GM06990 (cell line): ENCODE data around the gene CHST14.

Source experiments
- DNase-seq: peaks from one replicate; pipeline ENCODE4 v3.0.0-alpha.2; 2011; ENCODE audit not compliant: insufficient read length; ENCODE audit errors: extremely low read depth
- H3K27me3 ChIP-seq: replicated peaks from 2 replicates; pipeline ENCODE4 v1.6.0; 2011; ENCODE audit warnings: low read length; ENCODE audit not compliant: control insufficient read depth, insufficient read depth
- H3K36me3 ChIP-seq: 2 replicates; pipeline ENCODE4 v1.5.1; 2011; ENCODE audit warnings: low read length; ENCODE audit not compliant: control insufficient read depth, insufficient read depth
- H3K4me3 ChIP-seq: replicated peaks from 2 replicates; pipeline ENCODE4 v1.5.1; 2011; ENCODE audit warnings: low read depth, mild to moderate bottlenecking, control low read depth, low read length
- TF ChIP-seq, protein P1 (sequence below): IDR thresholded peaks from 2 replicates; pipeline ENCODE4 v1.5.1; 2011; ENCODE audit warnings: low read length, control low read depth, mild to moderate bottlenecking, inconsistent platforms; ENCODE audit not compliant: insufficient read depth, poor library complexity, severe bottlenecking

CHST14 gene

DNA sequence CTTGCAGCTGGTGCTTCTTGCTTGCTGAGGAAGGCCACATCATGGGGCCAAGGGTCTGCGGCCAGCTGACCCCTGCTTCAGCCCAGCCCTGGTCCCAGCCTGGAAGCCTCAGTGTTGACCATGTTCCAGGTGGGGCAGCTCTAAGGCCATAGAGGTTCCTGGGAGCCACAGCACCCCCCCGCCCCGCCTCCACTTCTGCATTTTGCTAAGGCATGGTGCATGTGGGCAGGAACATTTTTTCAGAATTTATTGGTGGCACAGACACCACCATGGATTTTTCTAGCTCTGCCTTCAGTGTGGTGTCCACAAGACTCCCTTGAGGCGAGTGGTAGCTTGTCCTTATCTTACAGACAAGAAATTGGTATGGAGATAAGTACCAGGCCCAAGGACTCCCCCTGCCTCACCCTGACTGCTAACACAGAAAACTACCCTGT, 1.9 kb upstream of the CHST14 start:
- Histone ChIP-seq H3K36me3 (peaks cover 6% of the 10 kb centered on the region), H3K4me3 (no peak overlapping the region), H3K27me3 (no peaks in the 10 kb centered on the region)
- no peak for DNase-seq
- TF ChIP-seq, protein P1, sequence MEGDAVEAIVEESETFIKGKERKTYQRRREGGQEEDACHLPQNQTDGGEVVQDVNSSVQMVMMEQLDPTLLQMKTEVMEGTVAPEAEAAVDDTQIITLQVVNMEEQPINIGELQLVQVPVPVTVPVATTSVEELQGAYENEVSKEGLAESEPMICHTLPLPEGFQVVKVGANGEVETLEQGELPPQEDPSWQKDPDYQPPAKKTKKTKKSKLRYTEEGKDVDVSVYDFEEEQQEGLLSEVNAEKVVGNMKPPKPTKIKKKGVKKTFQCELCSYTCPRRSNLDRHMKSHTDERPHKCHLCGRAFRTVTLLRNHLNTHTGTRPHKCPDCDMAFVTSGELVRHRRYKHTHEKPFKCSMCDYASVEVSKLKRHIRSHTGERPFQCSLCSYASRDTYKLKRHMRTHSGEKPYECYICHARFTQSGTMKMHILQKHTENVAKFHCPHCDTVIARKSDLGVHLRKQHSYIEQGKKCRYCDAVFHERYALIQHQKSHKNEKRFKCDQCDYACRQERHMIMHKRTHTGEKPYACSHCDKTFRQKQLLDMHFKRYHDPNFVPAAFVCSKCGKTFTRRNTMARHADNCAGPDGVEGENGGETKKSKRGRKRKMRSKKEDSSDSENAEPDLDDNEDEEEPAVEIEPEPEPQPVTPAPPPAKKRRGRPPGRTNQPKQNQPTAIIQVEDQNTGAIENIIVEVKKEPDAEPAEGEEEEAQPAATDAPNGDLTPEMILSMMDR, result no peak

DNA sequence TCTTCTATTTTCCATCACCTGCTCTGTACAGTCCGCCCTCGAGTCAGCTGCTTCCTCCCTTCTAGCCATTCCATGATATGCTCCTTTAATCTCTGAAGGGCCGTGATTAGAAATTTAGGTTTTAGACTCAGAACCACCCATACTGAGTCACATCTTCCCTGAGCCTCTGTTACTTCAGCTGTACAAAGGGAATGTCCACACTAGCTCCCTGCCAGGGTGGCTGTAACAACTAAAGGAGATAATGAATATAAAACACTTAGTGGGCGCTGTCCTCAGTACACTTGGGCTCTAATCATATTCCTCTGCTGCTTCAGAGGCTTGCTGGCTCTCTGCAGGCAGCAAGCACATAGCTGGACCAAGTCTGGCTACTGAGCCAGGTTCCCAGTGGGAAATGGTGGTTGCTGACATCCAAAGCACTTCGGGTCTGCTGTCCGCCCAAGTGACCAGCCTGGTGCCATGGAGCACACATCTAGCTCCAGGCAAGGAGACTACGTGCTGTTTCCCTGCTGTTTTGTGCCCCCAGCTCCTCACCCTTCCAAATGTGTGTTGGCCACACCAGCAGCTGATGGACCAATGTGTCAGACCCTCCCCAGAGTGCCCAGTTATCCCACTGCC, 901 bp upstream of the CHST14 start:
- TF ChIP-seq, protein P1, result no peak
- DNase-seq, result no peak
- peaks cover 4% of the 10 kb centered on the region for H3K36me3 ChIP-seq
- no peak overlapping the region for H3K4me3 ChIP-seq
- no peaks in the 10 kb centered on the region for H3K27me3 ChIP-seq

DNA sequence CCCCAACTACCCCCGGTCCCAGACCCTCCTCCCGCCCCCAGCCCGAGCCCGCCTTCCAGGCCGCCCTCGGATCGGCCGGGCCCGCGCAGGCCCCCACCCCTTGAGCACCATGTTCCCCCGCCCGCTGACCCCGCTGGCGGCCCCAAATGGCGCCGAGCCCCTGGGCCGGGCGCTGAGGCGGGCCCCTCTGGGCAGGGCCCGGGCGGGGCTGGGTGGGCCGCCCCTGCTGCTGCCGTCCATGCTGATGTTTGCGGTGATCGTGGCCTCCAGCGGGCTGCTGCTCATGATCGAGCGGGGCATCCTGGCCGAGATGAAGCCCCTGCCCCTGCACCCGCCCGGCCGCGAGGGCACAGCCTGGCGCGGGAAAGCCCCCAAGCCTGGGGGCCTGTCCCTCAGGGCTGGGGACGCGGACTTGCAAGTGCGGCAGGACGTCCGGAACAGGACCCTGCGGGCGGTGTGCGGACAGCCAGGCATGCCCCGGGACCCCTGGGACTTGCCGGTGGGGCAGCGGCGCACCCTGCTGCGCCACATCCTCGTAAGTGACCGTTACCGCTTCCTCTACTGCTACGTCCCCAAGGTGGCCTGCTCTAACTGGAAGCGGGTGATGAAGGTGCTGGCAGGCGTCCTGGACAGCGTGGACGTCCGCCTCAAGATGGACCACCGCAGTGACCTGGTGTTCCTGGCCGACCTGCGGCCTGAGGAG, 472 bp downstream of the CHST14 start:
- no peaks in the 10 kb centered on the region; the same call in 1 of the 2 replicates for H3K36me3 ChIP-seq
- TF ChIP-seq, protein P1, result no peak
- peak; percentile 59 for DNase-seq
- H3K4me3 ChIP-seq, result peak overlapping the region; percentile 86
- no peaks in the 10 kb centered on the region for H3K27me3 ChIP-seq

DNA sequence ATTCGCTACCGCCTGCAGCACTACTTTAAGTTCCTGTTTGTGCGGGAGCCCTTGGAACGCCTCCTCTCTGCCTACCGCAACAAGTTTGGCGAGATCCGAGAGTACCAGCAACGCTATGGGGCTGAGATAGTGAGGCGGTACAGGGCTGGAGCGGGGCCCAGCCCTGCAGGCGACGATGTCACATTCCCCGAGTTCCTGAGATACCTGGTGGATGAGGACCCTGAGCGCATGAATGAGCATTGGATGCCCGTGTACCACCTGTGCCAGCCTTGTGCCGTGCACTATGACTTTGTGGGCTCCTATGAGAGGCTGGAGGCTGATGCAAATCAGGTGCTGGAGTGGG, 995 bp downstream of the CHST14 start:
- DNase-seq, result peak; percentile 27
- Histone ChIP-seq H3K27me3 (no peaks in the 10 kb centered on the region), H3K36me3 (no peaks in the 10 kb centered on the region), H3K4me3 (peak overlapping the region; percentile 86)
- TF ChIP-seq, protein P1, result no peak

DNA sequence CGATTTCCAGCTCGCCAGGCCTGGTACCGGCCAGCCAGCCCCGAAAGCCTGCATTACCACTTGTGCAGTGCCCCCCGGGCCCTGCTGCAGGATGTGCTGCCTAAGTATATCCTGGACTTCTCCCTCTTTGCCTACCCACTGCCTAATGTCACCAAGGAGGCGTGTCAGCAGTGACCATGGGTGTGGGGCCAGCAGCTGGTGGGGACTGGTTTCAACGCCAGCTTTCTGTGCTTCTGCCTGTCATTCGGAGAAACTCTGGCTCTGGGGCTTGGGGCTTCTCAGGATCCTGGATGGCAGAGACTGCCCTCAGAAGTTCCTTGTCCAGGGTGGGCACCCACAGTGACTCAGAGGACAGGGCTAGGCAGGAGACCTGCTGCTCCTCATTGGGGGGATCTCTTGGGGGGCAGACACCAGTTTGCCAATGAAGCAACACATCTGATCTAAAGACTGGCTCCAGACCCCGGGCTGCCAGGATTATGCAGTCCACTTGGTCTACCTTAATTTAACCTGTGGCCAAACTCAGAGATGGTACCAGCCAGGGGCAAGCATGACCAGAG, 1.5 kb downstream of the CHST14 start:
- H3K36me3 ChIP-seq, result no peaks in the 10 kb centered on the region
- no peak for DNase-seq
- TF ChIP-seq, protein P1, result no peak
- H3K27me3 ChIP-seq, result no peaks in the 10 kb centered on the region
- H3K4me3 ChIP-seq, result peak overlapping the region; percentile 86
